Lower leg skin (tissue), 3 donors: ENCODE data around the gene TMC4.

Source experiments
- CTCF ChIP-seq, 3 donors: fragments of 450-650 bp; IDR thresholded peaks; one replicate each; pipeline ENCODE4 v1.5.1; 2016; ENCODE audit warnings: antibody characterized with exemption in 3 of 3, mild to moderate bottlenecking in 3 of 3, moderate library complexity in 2 of 3
- POLR2A ChIP-seq, 2 donors: fragments of 450-650 bp; IDR thresholded peaks; one replicate each; pipeline ENCODE4 v1.6.1; 2016 to 2017; ENCODE audit warnings: antibody characterized with exemption in 2 of 2, mild to moderate bottlenecking in 1 of 2, moderate library complexity in 1 of 2

GRCh38 chr19:54160854-54161253 lies 12.1 kb downstream of the TMC4 start:
- TF ChIP-seq CTCF (IDR thresholded peaks at IDR 0.05) = no peak
- no peak for TF ChIP-seq POLR2A (IDR thresholded peaks at IDR 0.05)
